BLaER1 (cell line): ENCODE measurements around the gene MYL2.

ENCODE experiments used
- H3K27ac ChIP-seq: shearing (Covaris generic); formaldehyde crosslinking; 2 replicates; pipeline ENCODE4 v1.8.1; 2022
- H3K27me3 ChIP-seq: shearing (Covaris generic); formaldehyde crosslinking; 2 replicates; pipeline ENCODE4 v1.8.1; 2022
- H3K36me3 ChIP-seq: shearing (Covaris generic); formaldehyde crosslinking; 2 replicates; pipeline ENCODE4 v1.8.1; 2022
- H3K4me1 ChIP-seq: shearing (Covaris generic); formaldehyde crosslinking; 2 replicates; pipeline ENCODE4 v1.8.1; 2022
- H3K4me2 ChIP-seq: shearing (Covaris generic); formaldehyde crosslinking; 2 replicates; pipeline ENCODE4 v1.8.1; 2022
- H3K4me3 ChIP-seq: shearing (Covaris generic); formaldehyde crosslinking; 2 replicates; pipeline ENCODE4 v1.8.1; 2022
- H3K9ac ChIP-seq: shearing (Covaris generic); formaldehyde crosslinking; 2 replicates; pipeline ENCODE4 v1.8.1; 2022
- H3K9me3 ChIP-seq: shearing (Covaris generic); formaldehyde crosslinking; 2 replicates; pipeline ENCODE4 v1.8.1; 2022
- H4K20me1 ChIP-seq: shearing (Covaris generic); formaldehyde crosslinking; 2 replicates; pipeline ENCODE4 v1.8.1; 2022
- Cebpa-rat ChIP-seq: shearing (Covaris generic); IDR thresholded peaks from 2 replicates; pipeline ENCODE4 v1.8.1; 2022

MYL2 gene

DNA sequence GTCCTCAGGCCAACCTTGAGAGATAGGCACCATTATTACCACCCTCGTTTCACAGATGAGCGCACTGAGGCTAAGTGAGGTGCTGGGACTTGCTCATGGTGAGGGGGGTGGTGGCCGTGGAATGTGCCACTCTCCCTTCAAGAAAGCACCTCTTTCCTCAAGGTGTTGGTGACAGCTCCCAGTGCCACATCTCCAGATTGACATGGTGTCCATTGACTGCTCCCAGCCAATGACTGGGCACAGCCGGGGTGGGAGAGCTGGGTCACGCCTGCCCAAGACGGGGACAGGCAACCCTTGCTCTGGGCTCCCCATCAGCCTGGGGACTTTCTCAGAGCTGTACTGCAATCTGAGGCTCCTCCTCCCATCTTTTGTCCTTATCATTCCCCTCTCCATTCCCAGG lies 21.0 kb upstream of the MYL2 start:
- H4K20me1 ChIP-seq, result no peaks in the 10 kb centered on the region
- no peak for TF ChIP-seq Cebpa-rat
- H3K4me1 ChIP-seq, result 0 out of 2 replicates have a peak, but pooled peaks cover 4% of the 10 kb centered on the region
- H3K36me3 ChIP-seq, result no peaks in the 10 kb centered on the region
- H3K4me3 ChIP-seq, result no peak overlapping the region
- H3K4me2 ChIP-seq, result no peak overlapping the region
- H3K9me3 ChIP-seq, result peaks cover 11% of the 10 kb centered on the region
- H3K27ac ChIP-seq, result no peak overlapping the region
- no peaks in the 10 kb centered on the region for H3K27me3 ChIP-seq
- no peak overlapping the region for H3K9ac ChIP-seq

DNA sequence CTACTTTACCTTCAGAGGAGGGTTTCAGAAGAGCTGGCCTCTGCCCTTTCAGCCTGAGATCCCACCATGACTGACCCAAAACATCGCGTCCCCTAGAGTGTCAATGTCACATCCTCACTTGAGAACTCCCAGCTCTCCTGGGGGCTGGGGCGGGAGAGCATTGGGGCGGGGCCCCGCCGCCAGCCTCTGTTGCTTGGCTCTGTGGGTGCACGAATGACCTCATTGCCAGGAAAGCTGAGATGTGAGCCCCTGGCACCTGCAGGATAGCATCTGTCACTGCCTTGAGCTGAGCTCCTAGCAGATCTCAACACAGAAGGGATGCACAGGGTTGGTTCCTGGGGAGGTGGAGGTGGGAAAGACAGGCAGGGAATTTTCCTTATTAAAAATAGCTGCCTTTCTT lies 20.6 kb upstream of the MYL2 start:
- Histone ChIP-seq H3K27ac (no peak overlapping the region), H4K20me1 (no peaks in the 10 kb centered on the region), H3K27me3 (no peaks in the 10 kb centered on the region)

DNA sequence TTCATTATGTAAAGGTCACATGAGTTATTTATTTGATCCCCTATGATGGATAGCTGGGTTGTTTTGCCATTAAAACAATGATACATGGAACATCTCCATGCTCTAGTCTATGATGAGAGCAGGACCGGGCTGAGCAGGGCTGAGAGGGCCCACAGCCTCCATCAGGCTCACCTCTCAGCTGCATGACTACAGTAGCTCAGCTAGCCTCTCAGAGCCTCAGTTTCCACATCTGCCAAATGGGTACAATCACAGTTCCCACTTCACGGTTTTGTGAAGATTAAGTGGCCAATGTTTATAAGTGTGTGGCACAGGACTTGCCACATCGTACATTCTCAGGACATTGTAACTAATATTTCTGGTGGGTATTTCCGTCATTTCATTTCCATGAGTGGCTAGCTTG lies 19.9 kb upstream of the MYL2 start:
- no peak overlapping the region for H3K27ac ChIP-seq
- no peaks in the 10 kb centered on the region for H4K20me1 ChIP-seq
- TF ChIP-seq Cebpa-rat, result no peak
- no peak overlapping the region for H3K4me3 ChIP-seq
- H3K4me2 ChIP-seq, result no peak overlapping the region
- H3K9me3 ChIP-seq, result no peaks in the 10 kb centered on the region
- H3K4me1 ChIP-seq, result 0 out of 2 replicates have a peak, but pooled peaks cover 4% of the 10 kb centered on the region
- no peaks in the 10 kb centered on the region for H3K36me3 ChIP-seq
- no peaks in the 10 kb centered on the region for H3K27me3 ChIP-seq
- H3K9ac ChIP-seq, result no peak overlapping the region

More for the DNA sequence above, 20.6 kb upstream of the MYL2 start:
- 0 out of 2 replicates have a peak, but pooled peaks cover 4% of the 10 kb centered on the region for H3K4me1 ChIP-seq
- TF ChIP-seq Cebpa-rat, result no peak
- no peak overlapping the region for H3K4me3 ChIP-seq
- no peak overlapping the region for H3K9ac ChIP-seq
- H3K4me2 ChIP-seq, result no peak overlapping the region
- H3K9me3 ChIP-seq, result peaks cover 6% of the 10 kb centered on the region
- no peaks in the 10 kb centered on the region for H3K36me3 ChIP-seq

DNA sequence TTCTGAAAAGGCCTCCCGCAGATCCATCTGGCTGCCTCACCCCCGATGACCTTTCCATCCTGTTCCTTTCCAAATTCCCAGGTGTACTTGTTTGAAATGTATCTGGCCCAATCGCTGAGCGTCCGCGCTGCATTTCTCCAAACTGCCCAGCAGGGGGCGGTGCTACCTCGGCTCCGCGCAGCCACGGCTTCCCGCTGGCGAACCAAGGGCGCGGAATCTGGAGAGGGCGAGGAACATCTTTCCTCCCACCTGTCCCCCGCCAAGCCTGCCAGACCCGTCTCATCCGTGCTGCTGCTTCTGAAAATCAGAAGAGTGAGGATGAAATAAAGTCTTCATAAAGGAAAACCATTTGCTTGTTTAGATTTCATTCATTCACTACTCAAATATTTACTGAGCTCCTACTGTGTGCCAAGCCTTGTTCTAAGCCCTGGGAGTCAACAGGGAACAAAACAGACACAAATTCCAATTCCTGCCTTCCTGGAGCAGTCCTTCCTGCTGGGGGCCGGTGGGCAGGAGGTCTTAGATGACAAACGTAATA lies 16.8 kb upstream of the MYL2 start:
- Histone ChIP-seq H3K9me3 (no peaks in the 10 kb centered on the region), H3K4me2 (no peak overlapping the region), H3K4me3 (no peak overlapping the region), H3K9ac (no peak overlapping the region), H3K27ac (no peak overlapping the region), H3K27me3 (no peaks in the 10 kb centered on the region), H4K20me1 (no peaks in the 10 kb centered on the region), H3K4me1 (0 out of 2 replicates have a peak, but pooled peaks cover 4% of the 10 kb centered on the region), H3K36me3 (no peaks in the 10 kb centered on the region)
- TF ChIP-seq Cebpa-rat, result no peak

DNA sequence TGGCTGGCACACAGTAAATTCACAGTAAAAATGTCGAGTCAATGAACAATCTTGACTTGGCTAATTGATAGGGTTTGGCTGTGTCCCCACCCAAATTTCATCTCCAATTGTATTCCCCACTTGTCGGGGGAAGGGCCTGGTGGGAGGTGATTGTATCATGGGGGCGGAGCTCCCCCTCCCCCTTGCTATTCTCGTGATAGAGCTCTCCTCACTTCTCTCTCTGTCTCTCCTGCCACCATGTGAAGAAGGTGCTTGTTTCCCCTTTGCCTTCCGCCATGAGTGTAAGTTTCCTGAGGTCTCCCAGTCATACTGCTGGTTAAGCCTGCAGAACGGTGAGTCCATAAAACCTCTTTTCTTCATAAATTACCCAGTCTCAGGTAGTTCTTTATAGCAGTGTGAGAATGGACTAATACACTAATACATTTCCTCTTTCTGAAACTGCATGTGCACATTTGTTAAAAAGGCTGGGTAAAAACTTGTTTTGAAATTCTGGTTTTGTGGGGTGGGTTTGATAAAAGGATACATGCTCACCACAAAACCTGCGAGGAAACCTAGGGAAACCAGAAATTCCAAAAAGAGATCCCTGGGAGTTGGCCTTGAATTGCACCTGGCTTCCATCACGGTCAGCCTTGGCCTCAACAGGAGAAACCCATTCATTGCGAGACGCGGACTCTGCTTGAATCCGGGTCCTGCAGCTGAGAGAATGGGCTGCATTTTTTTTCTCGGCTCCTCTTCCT lies 16.2 kb upstream of the MYL2 start:
- Histone ChIP-seq H3K4me1 (0 out of 2 replicates have a peak, but pooled peaks cover 4% of the 10 kb centered on the region), H3K27me3 (no peaks in the 10 kb centered on the region), H3K36me3 (no peaks in the 10 kb centered on the region), H4K20me1 (no peaks in the 10 kb centered on the region), H3K4me2 (no peak overlapping the region), H3K9ac (no peak overlapping the region), H3K4me3 (no peak overlapping the region), H3K9me3 (no peaks in the 10 kb centered on the region), H3K27ac (no peak overlapping the region)
- TF ChIP-seq Cebpa-rat, result no peak

DNA sequence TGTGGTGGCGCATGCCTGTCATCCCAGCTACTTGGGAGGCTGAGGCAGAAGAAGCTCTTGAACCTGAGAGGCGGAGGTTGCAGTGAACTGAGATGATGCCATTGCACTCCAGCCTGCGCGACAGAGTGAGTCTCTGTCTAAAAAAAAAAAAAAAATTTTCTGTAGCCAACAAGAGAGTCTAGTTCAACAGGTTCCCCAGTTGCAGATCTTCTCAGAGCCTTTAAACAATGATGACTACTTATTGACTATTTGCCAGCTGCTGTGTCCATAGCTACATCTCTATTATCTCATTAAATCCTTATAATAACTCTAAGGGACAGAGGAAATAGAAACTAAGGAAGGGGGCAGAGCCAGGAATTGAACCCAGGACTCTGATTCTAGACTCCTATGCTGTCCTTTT lies 15.2 kb upstream of the MYL2 start:
- Histone ChIP-seq H3K4me2 (no peak overlapping the region), H3K36me3 (no peaks in the 10 kb centered on the region), H3K27me3 (no peaks in the 10 kb centered on the region), H3K4me1 (0 out of 2 replicates have a peak, but pooled peaks cover 4% of the 10 kb centered on the region), H4K20me1 (no peaks in the 10 kb centered on the region), H3K4me3 (no peak overlapping the region), H3K27ac (no peak overlapping the region), H3K9ac (no peak overlapping the region), H3K9me3 (no peaks in the 10 kb centered on the region)
- no peak for TF ChIP-seq Cebpa-rat

DNA sequence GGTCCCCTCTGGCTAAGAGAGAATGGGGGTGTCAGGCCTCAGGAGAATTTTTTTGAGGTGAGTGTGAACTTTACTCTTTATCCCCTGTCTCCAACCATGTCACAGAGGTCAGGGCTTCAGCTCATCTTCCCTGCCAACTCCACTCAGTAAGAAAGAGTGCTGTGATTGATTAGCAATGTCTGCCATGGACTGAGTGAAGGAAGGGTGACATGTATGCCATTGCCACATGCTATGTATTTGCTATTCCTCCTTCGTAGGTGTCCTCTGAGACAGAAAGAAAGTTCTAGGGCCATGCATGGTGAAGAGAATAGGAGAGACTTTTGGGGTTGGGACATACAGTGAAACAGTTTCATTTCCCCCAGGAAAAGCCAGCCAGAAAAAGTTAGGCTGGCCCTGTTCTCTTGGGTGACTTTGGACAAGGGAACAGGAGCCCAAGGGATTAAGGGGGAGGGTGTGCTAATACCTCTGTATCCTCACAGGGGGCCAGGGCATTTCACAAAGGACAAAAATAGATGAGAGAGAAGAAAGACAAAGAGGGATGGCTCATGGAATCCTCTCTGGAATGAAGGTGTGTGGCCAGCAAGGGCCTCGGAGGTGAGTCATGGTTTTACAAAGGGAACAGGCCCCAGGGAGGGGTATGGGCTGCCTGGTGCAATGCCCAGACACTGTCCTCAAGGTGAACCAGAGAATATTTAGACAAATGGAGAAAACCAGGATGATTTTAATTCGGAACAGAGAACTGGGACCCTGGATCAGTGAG lies 13.9 kb upstream of the MYL2 start:
- Histone ChIP-seq H3K9ac (no peak overlapping the region), H3K36me3 (no peaks in the 10 kb centered on the region), H3K27me3 (no peaks in the 10 kb centered on the region), H3K9me3 (no peaks in the 10 kb centered on the region), H3K4me2 (no peak overlapping the region), H3K4me1 (0 out of 2 replicates have a peak, but pooled peaks cover 4% of the 10 kb centered on the region), H3K27ac (no peak overlapping the region), H3K4me3 (no peak overlapping the region), H4K20me1 (no peaks in the 10 kb centered on the region)
- TF ChIP-seq Cebpa-rat, result no peak

DNA sequence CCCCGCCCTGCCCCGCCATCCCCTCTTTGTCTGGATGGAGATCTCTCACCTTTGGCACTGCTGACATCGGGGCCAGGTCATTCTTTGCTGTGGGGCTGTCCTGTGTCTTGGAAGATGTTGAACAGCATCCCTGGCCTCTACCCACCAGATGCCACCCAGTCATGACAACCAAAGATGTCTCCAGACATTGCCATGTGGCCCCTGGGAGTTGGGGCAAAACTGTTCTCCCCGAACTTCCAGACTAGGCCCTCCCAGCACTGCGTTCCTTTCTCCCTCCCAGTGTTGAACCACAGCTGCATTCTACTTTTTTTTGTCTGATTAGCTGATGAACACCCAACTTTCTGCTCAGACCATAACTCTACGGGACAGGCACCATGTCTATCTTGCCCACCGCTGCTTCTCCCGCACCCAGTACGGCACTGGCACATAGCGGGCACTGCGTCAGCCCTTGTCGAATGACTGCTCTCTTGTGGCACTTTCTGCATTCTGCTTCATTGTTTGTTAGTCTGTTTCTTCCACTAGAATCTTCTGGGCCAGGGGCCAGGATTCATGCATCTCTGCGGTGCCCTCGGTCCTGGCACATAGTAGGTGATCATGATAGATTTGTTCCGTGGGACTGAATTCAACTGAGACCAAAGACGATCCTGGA lies 13.1 kb upstream of the MYL2 start:
- Histone ChIP-seq H3K27me3 (no peaks in the 10 kb centered on the region), H3K36me3 (no peaks in the 10 kb centered on the region), H3K9me3 (no peaks in the 10 kb centered on the region), H3K4me2 (no peak overlapping the region), H3K9ac (no peak overlapping the region), H3K4me3 (no peak overlapping the region), H3K27ac (no peak overlapping the region), H4K20me1 (no peaks in the 10 kb centered on the region), H3K4me1 (0 out of 2 replicates have a peak, but pooled peaks cover 4% of the 10 kb centered on the region)
- TF ChIP-seq Cebpa-rat, result no peak

DNA sequence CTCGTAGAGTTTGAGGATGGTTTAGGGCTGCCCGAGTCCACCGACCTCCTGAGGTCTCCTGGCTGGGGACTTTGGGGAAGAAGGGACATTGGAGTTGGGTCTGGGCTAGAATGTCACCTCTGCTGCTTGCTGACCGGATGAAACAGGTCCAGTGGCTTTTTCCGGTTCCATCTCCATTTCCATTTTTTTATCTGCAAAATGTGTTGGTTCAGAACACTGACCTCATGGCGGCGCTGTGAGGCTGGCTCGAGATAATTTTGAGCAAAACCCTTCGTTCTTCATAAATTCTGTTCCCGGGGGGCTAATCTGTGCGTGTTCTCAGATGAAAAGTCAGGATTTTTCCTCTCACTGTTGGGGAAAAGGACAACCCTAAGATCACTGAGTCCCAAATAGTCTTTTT lies 11.7 kb upstream of the MYL2 start:
- Histone ChIP-seq H3K9me3 (no peaks in the 10 kb centered on the region), H3K27ac (no peak overlapping the region), H3K27me3 (no peaks in the 10 kb centered on the region), H3K4me2 (no peak overlapping the region), H4K20me1 (no peaks in the 10 kb centered on the region), H3K9ac (no peak overlapping the region), H3K36me3 (no peaks in the 10 kb centered on the region), H3K4me3 (no peak overlapping the region), H3K4me1 (0 out of 2 replicates have a peak, but pooled peaks cover under 1% of the 10 kb centered on the region)
- TF ChIP-seq Cebpa-rat, result no peak
